ENCODE measurements around the gene SLC22A1.

DNA sequence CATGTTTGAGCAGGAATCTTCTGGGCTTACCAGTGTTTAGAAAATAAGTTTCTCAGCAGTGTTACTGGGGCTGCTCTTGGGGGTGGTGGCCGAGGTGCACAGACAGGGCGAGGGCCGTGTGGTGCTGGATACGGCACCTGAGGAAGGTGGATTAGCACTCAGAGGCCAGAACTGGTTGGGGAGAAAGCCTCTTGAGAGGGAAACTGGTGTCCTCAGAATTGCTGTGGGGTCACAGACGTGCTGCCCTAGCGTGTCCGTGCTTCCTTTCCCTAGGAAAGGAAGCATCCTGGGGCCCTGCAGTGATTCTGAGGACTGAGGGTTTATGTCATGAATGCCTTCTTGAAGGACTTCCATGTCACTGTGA lies 32.1 kb upstream of the SLC22A1 start:
- TF ChIP-seq POLR2AphosphoS5 (IDR thresholded peaks at IDR 0.05) (no peak), POLR2A (IDR thresholded peaks at IDR 0.05) (no peak)

Measured in breast epithelium (tissue), 3 donors.